Activated CD4-positive, alpha-beta T cell treated with anti-CD3 and anti-CD28 coated beads, Interleukin-2, amount 10 ng/mL, durations not matched to agents 24 days and 14 days (primary cell): ENCODE data around the gene INPP4B. TPM values are rescaled to one million over a fixed set of nuclear protein-coding genes. Genes with fewer than 3 reads are reported as not detected.

Experiments
- DNase-seq: peaks from one replicate; pipeline ENCODE4 v3.0.0; 2022
- H3K27ac Mint-ChIP-seq: one replicate; pipeline ENCODE4 v1.8.0; 2022; ENCODE audit warnings: mild to moderate bottlenecking, mixed read lengths
- H3K27me3 Mint-ChIP-seq: one replicate; pipeline ENCODE4 v1.8.0; 2022; ENCODE audit warnings: mixed read lengths
- H3K36me3 Mint-ChIP-seq: one replicate; pipeline ENCODE4 v1.8.0; 2022; ENCODE audit warnings: low read depth, mild to moderate bottlenecking, mixed read lengths
- H3K4me1 Mint-ChIP-seq: one replicate; pipeline ENCODE4 v1.8.0; 2021; ENCODE audit warnings: mixed read lengths
- H3K4me3 Mint-ChIP-seq: one replicate; pipeline ENCODE4 v1.8.0; 2022; ENCODE audit warnings: mild to moderate bottlenecking, moderate library complexity, mixed read lengths
- H3K9me3 Mint-ChIP-seq: one replicate; pipeline ENCODE4 v1.8.0; 2021; ENCODE audit warnings: mixed read lengths
- intact Hi-C: fragments of 100-400 bp; cut with micrococcal nuclease; formaldehyde crosslinking; loops from one replicate; pipeline ENCODE4 v1.15.1; 2023
- total RNA-seq: library from RNA; stranded (reverse); gene quantifications from 2 replicates; pipeline ENCODE4 v1.2.3, GENCODE V29; 2022

The INPP4B gene
- total RNA-seq, 1 donor from 2014 or later, result 42.5 TPM

GRCh38 chr4:142297313-142297712, 548.8 kb downstream of the INPP4B start:
- no peak for DNase-seq
- H3K4me1 Mint-ChIP-seq, result peaks cover 14% of the 10 kb centered on the region
- no peaks in the 10 kb centered on the region for H3K27me3 Mint-ChIP-seq
- peaks cover 15% of the 10 kb centered on the region for H3K9me3 Mint-ChIP-seq
- no peak overlapping the region for H3K27ac Mint-ChIP-seq
- H3K4me3 Mint-ChIP-seq, result no peak overlapping the region
- intact Hi-C loops, result no loop called here
- H3K36me3 Mint-ChIP-seq, result peaks cover 37% of the 10 kb centered on the region

- no peak for DNase-seq
- Mint-ChIP-seq H3K4me3 (no peak overlapping the region), H3K9me3 (peaks cover 22% of the 10 kb centered on the region), H3K27ac (no peak overlapping the region), H3K36me3 (peaks cover 43% of the 10 kb centered on the region), H3K4me1 (peaks cover 20% of the 10 kb centered on the region), H3K27me3 (no peaks in the 10 kb centered on the region)
- intact Hi-C loops, result loop anchor here (5.0 kb wide), 1 partner anchor 84 kb away; no protein-coding TSS in a partner anchor
Measured at GRCh38 chr4:142293536-142293935, 552.6 kb downstream of the INPP4B start.

- Mint-ChIP-seq H3K36me3 (peaks cover 39% of the 10 kb centered on the region), H3K4me3 (no peak overlapping the region), H3K4me1 (peaks cover 20% of the 10 kb centered on the region), H3K27ac (no peak overlapping the region), H3K27me3 (no peaks in the 10 kb centered on the region), H3K9me3 (peaks cover 22% of the 10 kb centered on the region)
- DNase-seq, result no peak
- intact Hi-C loops, result loop anchor here (5.0 kb wide), 1 partner anchor 85 kb away; no protein-coding TSS in a partner anchor
Measured at GRCh38 chr4:142292231-142292630, 553.9 kb downstream of the INPP4B start.

GRCh38 chr4:142291299-142292050, 554.6 kb downstream of the INPP4B start:
- Mint-ChIP-seq H3K9me3 (peaks cover 22% of the 10 kb centered on the region), H3K4me3 (no peak overlapping the region), H3K36me3 (peaks cover 39% of the 10 kb centered on the region), H3K27me3 (no peaks in the 10 kb centered on the region), H3K27ac (no peak overlapping the region), H3K4me1 (peaks cover 20% of the 10 kb centered on the region)
- intact Hi-C loops, result loop anchor here (5.0 kb wide), 1 partner anchor 86 kb away; no protein-coding TSS in a partner anchor
- peak; percentile 40 for DNase-seq

GRCh38 chr4:142287371-142287770, 558.7 kb downstream of the INPP4B start:
- Mint-ChIP-seq H3K4me1 (peaks cover 7% of the 10 kb centered on the region), H3K27ac (no peak overlapping the region), H3K9me3 (peaks cover 14% of the 10 kb centered on the region), H3K36me3 (peaks cover 23% of the 10 kb centered on the region), H3K27me3 (no peaks in the 10 kb centered on the region), H3K4me3 (no peak overlapping the region)
- intact Hi-C loops, result no loop called here
- peak; percentile 37 for DNase-seq

- peaks cover 6% of the 10 kb centered on the region for H3K9me3 Mint-ChIP-seq
- no peak overlapping the region for H3K4me3 Mint-ChIP-seq
- H3K27me3 Mint-ChIP-seq, result no peaks in the 10 kb centered on the region
- intact Hi-C loops, result loop anchor here (2.0 kb wide), 1 partner anchor 70 kb away; no protein-coding TSS in a partner anchor
- peaks cover 10% of the 10 kb centered on the region for H3K36me3 Mint-ChIP-seq
- H3K4me1 Mint-ChIP-seq, result peaks cover 10% of the 10 kb centered on the region
- peak; percentile 47 for DNase-seq
- H3K27ac Mint-ChIP-seq, result no peak overlapping the region
Measured at GRCh38 chr4:142285222-142285583, 560.9 kb downstream of the INPP4B start.

GRCh38 chr4:142284402-142285221, 561.5 kb downstream of the INPP4B start:
- peak; percentile 54 for DNase-seq

GRCh38 chr4:142282870-142283431, 563.1 kb downstream of the INPP4B start:
- no peaks in the 10 kb centered on the region for H3K9me3 Mint-ChIP-seq
- H3K27me3 Mint-ChIP-seq, result no peaks in the 10 kb centered on the region
- no peak overlapping the region for H3K4me3 Mint-ChIP-seq
- H3K4me1 Mint-ChIP-seq, result peaks cover 10% of the 10 kb centered on the region
- H3K36me3 Mint-ChIP-seq, result no peaks in the 10 kb centered on the region
- H3K27ac Mint-ChIP-seq, result no peak overlapping the region
- intact Hi-C loops, result loop anchor here (2.0 to 5.0 kb wide), 4 partner anchors 124 to 564 kb away; partner anchors contain the start of gene INPP4B
- peak; percentile 84 for DNase-seq

More at GRCh38 chr4:142284402-142285221, 561.5 kb downstream of the INPP4B start:
- peaks cover 3% of the 10 kb centered on the region for H3K9me3 Mint-ChIP-seq
- H3K36me3 Mint-ChIP-seq, result peaks cover 7% of the 10 kb centered on the region
- H3K27ac Mint-ChIP-seq, result no peak overlapping the region
- no peak overlapping the region for H3K4me3 Mint-ChIP-seq
- no peaks in the 10 kb centered on the region for H3K27me3 Mint-ChIP-seq
- intact Hi-C loops, result loop anchor here (2.0 to 5.0 kb wide), 2 partner anchors 70 to 123 kb away; no protein-coding TSS in a partner anchor
- H3K4me1 Mint-ChIP-seq, result peaks cover 7% of the 10 kb centered on the region

- intact Hi-C loops, result loop anchor here (2.0 to 5.0 kb wide), 4 partner anchors 125 to 565 kb away; partner anchors contain the start of gene INPP4B
- Mint-ChIP-seq H3K27me3 (no peaks in the 10 kb centered on the region), H3K36me3 (no peaks in the 10 kb centered on the region), H3K4me1 (peaks cover 10% of the 10 kb centered on the region), H3K4me3 (no peak overlapping the region), H3K9me3 (no peaks in the 10 kb centered on the region), H3K27ac (no peak overlapping the region)
- peak; percentile 37 for DNase-seq
Measured at GRCh38 chr4:142281999-142282398, 564.1 kb downstream of the INPP4B start.

GRCh38 chr4:142278663-142279062, 567.4 kb downstream of the INPP4B start:
- no peak overlapping the region for H3K27ac Mint-ChIP-seq

GRCh38 chr4:142278171-142278570, 567.9 kb downstream of the INPP4B start:
- Mint-ChIP-seq H3K27ac (no peak overlapping the region), H3K27me3 (no peaks in the 10 kb centered on the region), H3K4me3 (no peak overlapping the region), H3K36me3 (peaks cover 1% of the 10 kb centered on the region), H3K9me3 (no peaks in the 10 kb centered on the region), H3K4me1 (peaks cover 26% of the 10 kb centered on the region)
- intact Hi-C loops, result no loop called here
- DNase-seq, result no peak

More at GRCh38 chr4:142278663-142279062, 567.4 kb downstream of the INPP4B start:
- no peak overlapping the region for H3K4me3 Mint-ChIP-seq
- peaks cover 26% of the 10 kb centered on the region for H3K4me1 Mint-ChIP-seq
- no peak for DNase-seq
- intact Hi-C loops, result no loop called here
- H3K27me3 Mint-ChIP-seq, result no peaks in the 10 kb centered on the region
- H3K9me3 Mint-ChIP-seq, result no peaks in the 10 kb centered on the region
- H3K36me3 Mint-ChIP-seq, result peaks cover 1% of the 10 kb centered on the region

GRCh38 chr4:142274137-142274536, 572.0 kb downstream of the INPP4B start:
- DNase-seq, result no peak
- intact Hi-C loops, result no loop called here
- Mint-ChIP-seq H3K9me3 (no peaks in the 10 kb centered on the region), H3K4me1 (peaks cover 21% of the 10 kb centered on the region), H3K36me3 (peaks cover 8% of the 10 kb centered on the region), H3K4me3 (no peak overlapping the region), H3K27me3 (no peaks in the 10 kb centered on the region), H3K27ac (no peak overlapping the region)

GRCh38 chr4:142272452-142272851, 573.6 kb downstream of the INPP4B start:
- Mint-ChIP-seq H3K9me3 (no peaks in the 10 kb centered on the region), H3K27ac (no peak overlapping the region), H3K27me3 (no peaks in the 10 kb centered on the region), H3K36me3 (peaks cover 19% of the 10 kb centered on the region), H3K4me1 (peaks cover 23% of the 10 kb centered on the region), H3K4me3 (no peak overlapping the region)
- intact Hi-C loops, result no loop called here
- DNase-seq, result no peak
